ENCODE results near the gene CDC73.

CDC73 gene

DNA sequence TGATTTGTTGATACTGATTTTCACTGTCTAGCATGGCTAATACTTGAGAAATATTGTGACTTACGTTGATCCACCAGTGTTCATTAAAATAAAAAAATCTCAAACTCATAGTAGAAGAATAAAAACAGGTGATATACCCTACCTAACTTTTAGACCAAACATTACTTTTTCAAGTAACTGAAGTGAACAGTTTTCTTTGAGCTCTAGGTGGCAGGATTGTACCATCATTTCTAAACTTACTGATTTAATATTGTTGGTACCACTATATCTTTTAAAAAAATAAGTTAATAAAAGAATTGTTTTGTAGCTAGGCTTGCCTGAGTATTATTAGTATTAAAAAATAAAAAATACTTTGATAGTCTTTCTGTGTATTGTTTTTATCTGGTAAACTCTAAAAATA is 21.5 kb downstream of the CDC73 start:
- peak; percentile 76 for ATAC-seq
- no peak for TF ChIP-seq CSDC2 (CRISPR knock-in tag; IDR thresholded peaks at IDR 0.05)
- TF ChIP-seq ZNF565 (CRISPR knock-in tag; conservative IDR thresholded peaks at IDR 0.05; ENCODE audit: low read depth), result no peak
- TF ChIP-seq GLIS3 (CRISPR knock-in tag; IDR thresholded peaks at IDR 0.05), result no peak
- TF ChIP-seq ZFP3 (CRISPR knock-in tag; IDR thresholded peaks at IDR 0.05), result no peak
- TF ChIP-seq TCF4 (CRISPR knock-in tag; IDR thresholded peaks at IDR 0.05; ENCODE audit: borderline replicate concordance), result no peak
- TF ChIP-seq BACH2 (CRISPR knock-in tag; IDR thresholded peaks at IDR 0.05; ENCODE audit: borderline replicate concordance), result no peak
- no peak for TF ChIP-seq ZNF70 (CRISPR knock-in tag; IDR thresholded peaks at IDR 0.05)
- TF ChIP-seq TOX (CRISPR knock-in tag; IDR thresholded peaks at IDR 0.05; ENCODE audit: borderline replicate concordance), result no peak
- TF ChIP-seq ZNF8 (CRISPR knock-in tag; IDR thresholded peaks at IDR 0.05), result no peak
- TF ChIP-seq ZFP30 (CRISPR knock-in tag; IDR thresholded peaks at IDR 0.05), result no peak
- no peak for TF ChIP-seq ZC3H10 (CRISPR knock-in tag; IDR thresholded peaks at IDR 0.05)
- TF ChIP-seq PPARA (CRISPR knock-in tag; IDR thresholded peaks at IDR 0.05; ENCODE audit: borderline replicate concordance), result no peak
- no peak for TF ChIP-seq OSR1 (CRISPR knock-in tag; IDR thresholded peaks at IDR 0.05)
- TF ChIP-seq, protein P1, sequence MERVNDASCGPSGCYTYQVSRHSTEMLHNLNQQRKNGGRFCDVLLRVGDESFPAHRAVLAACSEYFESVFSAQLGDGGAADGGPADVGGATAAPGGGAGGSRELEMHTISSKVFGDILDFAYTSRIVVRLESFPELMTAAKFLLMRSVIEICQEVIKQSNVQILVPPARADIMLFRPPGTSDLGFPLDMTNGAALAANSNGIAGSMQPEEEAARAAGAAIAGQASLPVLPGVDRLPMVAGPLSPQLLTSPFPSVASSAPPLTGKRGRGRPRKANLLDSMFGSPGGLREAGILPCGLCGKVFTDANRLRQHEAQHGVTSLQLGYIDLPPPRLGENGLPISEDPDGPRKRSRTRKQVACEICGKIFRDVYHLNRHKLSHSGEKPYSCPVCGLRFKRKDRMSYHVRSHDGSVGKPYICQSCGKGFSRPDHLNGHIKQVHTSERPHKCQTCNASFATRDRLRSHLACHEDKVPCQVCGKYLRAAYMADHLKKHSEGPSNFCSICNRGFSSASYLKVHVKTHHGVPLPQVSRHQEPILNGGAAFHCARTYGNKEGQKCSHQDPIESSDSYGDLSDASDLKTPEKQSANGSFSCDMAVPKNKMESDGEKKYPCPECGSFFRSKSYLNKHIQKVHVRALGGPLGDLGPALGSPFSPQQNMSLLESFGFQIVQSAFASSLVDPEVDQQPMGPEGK (CRISPR knock-in tag; IDR thresholded peaks at IDR 0.05; ENCODE audit: borderline replicate concordance), result no peak
- TF ChIP-seq, protein P2, sequence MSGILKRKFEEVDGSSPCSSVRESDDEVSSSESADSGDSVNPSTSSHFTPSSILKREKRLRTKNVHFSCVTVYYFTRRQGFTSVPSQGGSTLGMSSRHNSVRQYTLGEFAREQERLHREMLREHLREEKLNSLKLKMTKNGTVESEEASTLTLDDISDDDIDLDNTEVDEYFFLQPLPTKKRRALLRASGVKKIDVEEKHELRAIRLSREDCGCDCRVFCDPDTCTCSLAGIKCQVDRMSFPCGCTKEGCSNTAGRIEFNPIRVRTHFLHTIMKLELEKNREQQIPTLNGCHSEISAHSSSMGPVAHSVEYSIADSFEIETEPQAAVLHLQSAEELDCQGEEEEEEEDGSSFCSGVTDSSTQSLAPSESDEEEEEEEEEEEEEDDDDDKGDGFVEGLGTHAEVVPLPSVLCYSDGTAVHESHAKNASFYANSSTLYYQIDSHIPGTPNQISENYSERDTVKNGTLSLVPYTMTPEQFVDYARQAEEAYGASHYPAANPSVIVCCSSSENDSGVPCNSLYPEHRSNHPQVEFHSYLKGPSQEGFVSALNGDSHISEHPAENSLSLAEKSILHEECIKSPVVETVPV (CRISPR knock-in tag; IDR thresholded peaks at IDR 0.05), result no peak

DNA sequence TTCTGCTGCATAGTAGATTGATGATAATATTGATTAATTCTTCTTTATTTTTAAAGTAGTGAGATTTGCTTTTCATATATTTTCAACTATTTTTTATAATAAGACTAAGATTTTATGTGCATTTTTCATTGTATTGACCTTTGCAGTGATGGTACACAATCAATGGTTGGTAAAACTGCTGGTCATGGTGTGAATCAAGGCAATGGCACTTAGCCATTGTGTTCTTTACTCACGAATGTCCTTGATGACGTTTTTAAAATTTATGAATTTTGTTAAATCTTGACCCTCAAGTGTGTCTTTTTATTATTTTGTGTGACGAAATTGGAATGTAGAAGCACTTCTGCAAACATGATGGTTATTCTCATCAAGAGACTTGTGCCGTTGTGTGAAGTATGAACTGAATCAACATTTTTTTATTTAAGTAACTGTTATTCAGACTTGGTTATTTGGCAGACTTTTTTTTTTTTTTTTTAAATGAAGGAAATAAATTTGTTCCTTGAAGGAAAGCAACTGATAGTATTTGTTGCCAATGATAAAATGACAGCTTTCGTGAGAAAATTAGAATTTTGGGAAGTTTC is 22.6 kb downstream of the CDC73 start:
- no peak for ATAC-seq
- TF ChIP-seq SNAI2 (CRISPR knock-in tag; IDR thresholded peaks at IDR 0.05) (no peak), ZFP3 (CRISPR knock-in tag; IDR thresholded peaks at IDR 0.05) (no peak), ZFP30 (CRISPR knock-in tag; IDR thresholded peaks at IDR 0.05) (no peak), TOX (CRISPR knock-in tag; IDR thresholded peaks at IDR 0.05; ENCODE audit: borderline replicate concordance) (no peak), ZNF8 (CRISPR knock-in tag; IDR thresholded peaks at IDR 0.05) (no peak), OSR1 (CRISPR knock-in tag; IDR thresholded peaks at IDR 0.05) (no peak), ISL1 (CRISPR knock-in tag; IDR thresholded peaks at IDR 0.05) (no peak), CSDC2 (CRISPR knock-in tag; IDR thresholded peaks at IDR 0.05) (no peak), ARNTL (CRISPR knock-in tag; IDR thresholded peaks at IDR 0.05; ENCODE audit: borderline replicate concordance, low read depth) (no peak), GLIS3 (CRISPR knock-in tag; IDR thresholded peaks at IDR 0.05) (no peak), PPARA (CRISPR knock-in tag; IDR thresholded peaks at IDR 0.05; ENCODE audit: borderline replicate concordance) (no peak), ZC3H10 (CRISPR knock-in tag; IDR thresholded peaks at IDR 0.05) (no peak)
- TF ChIP-seq, protein P3, sequence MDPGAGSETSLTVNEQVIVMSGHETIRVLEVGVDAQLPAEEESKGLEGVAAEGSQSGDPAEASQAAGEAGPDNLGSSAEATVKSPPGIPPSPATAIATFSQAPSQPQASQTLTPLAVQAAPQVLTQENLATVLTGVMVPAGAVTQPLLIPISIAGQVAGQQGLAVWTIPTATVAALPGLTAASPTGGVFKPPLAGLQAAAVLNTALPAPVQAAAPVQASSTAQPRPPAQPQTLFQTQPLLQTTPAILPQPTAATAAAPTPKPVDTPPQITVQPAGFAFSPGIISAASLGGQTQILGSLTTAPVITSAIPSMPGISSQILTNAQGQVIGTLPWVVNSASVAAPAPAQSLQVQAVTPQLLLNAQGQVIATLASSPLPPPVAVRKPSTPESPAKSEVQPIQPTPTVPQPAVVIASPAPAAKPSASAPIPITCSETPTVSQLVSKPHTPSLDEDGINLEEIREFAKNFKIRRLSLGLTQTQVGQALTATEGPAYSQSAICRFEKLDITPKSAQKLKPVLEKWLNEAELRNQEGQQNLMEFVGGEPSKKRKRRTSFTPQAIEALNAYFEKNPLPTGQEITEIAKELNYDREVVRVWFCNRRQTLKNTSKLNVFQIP (CRISPR knock-in tag; IDR thresholded peaks at IDR 0.05; ENCODE audit: borderline replicate concordance, low read depth), result no peak
- TF ChIP-seq, protein P1 (CRISPR knock-in tag; IDR thresholded peaks at IDR 0.05; ENCODE audit: borderline replicate concordance), result no peak
- TF ChIP-seq, protein P4, sequence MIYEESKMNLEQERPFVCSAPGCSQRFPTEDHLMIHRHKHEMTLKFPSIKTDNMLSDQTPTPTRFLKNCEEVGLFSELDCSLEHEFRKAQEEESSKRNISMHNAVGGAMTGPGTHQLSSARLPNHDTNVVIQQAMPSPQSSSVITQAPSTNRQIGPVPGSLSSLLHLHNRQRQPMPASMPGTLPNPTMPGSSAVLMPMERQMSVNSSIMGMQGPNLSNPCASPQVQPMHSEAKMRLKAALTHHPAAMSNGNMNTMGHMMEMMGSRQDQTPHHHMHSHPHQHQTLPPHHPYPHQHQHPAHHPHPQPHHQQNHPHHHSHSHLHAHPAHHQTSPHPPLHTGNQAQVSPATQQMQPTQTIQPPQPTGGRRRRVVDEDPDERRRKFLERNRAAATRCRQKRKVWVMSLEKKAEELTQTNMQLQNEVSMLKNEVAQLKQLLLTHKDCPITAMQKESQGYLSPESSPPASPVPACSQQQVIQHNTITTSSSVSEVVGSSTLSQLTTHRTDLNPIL (CRISPR knock-in tag; IDR thresholded peaks at IDR 0.05; ENCODE audit: low read depth), result no peak

DNA sequence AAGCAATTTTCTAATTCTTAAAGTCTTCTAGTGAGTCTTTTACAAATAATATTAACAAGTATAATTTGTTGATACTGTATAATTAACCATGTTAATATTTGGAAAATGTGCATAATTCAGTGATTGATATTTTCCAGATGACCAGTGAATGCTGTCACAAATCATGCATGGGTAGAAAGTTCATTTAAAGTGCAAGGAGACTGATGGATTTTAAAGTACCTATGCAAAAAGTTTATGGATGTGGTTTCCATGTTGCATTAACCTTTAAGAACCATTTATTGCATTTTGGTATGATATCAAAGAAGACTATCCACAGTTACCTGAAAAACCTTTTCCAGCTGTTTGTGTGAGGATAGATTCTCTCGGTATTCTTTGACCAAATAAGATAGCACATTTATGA is 23.2 kb downstream of the CDC73 start:
- no peak for ATAC-seq
- no peak for TF ChIP-seq OSR1 (CRISPR knock-in tag; IDR thresholded peaks at IDR 0.05)
- TF ChIP-seq ZNF8 (CRISPR knock-in tag; IDR thresholded peaks at IDR 0.05), result no peak
- TF ChIP-seq TOX (CRISPR knock-in tag; IDR thresholded peaks at IDR 0.05; ENCODE audit: borderline replicate concordance), result peak; percentile 65
- TF ChIP-seq ZNF565 (CRISPR knock-in tag; conservative IDR thresholded peaks at IDR 0.05; ENCODE audit: low read depth), result no peak

Data from SK-N-SH treated with all-trans-retinoic acid at 6 μM for 48 hours (cell line).